HepG2 (cell line): ENCODE data around the gene CACNA1G. TPM values are rescaled to one million over a fixed set of nuclear protein-coding genes. Genes with fewer than 3 reads are reported as not detected.

Source experiments
- CBX1 ChIP-seq: IDR thresholded peaks from one replicate; pipeline ENCODE4 v1.6.1; 2016; ENCODE audit warnings: antibody characterized with exemption, low read depth
- GLMP ChIP-seq: sonication (generic); formaldehyde crosslinking; IDR thresholded peaks from 2 replicates; pipeline ENCODE4 v1.9.0; 2021; ENCODE audit warnings: missing genetic modification reagents, mild to moderate bottlenecking, borderline replicate concordance
- HES4 ChIP-seq: sonication (generic); formaldehyde crosslinking; IDR thresholded peaks from 2 replicates; pipeline ENCODE4 v1.9.0; 2021; ENCODE audit warnings: mild to moderate bottlenecking, missing genetic modification reagents, borderline replicate concordance
- HMGXB4 ChIP-seq, 2 experiments: sonication (generic) in 1 of 2; formaldehyde crosslinking in 1 of 2; IDR thresholded peaks; 2 replicates each; pipeline versions ENCODE4 v1.4.0 to v1.6.1; 2018 to 2020; ENCODE audit warnings: missing genetic modification reagents in 2 of 2, borderline replicate concordance in 1 of 2, low read depth in 1 of 2, mild to moderate bottlenecking in 1 of 2, missing biosample characterization in 1 of 2
- KDM2A ChIP-seq: sonication (generic); formaldehyde crosslinking; IDR thresholded peaks from 2 replicates; pipeline ENCODE4 v1.4.0; 2020; ENCODE audit warnings: low read depth, missing genetic modification reagents, borderline replicate concordance
- MED13 ChIP-seq: sonication (generic); formaldehyde crosslinking; IDR thresholded peaks from 2 replicates; pipeline ENCODE4 v1.5.0; 2020; ENCODE audit warnings: missing genetic modification reagents
- MXD4 ChIP-seq: IDR thresholded peaks from 2 replicates; pipeline ENCODE4 v1.6.1; 2016; ENCODE audit warnings: mild to moderate bottlenecking, missing biosample characterization, missing genetic modification reagents
- SIN3A ChIP-seq: IDR thresholded peaks from 2 replicates; pipeline ENCODE4 v1.6.1; 2011; ENCODE audit warnings: low read depth, mild to moderate bottlenecking, control low read depth, low read length, borderline replicate concordance
- TMF1 ChIP-seq: sonication (generic); formaldehyde crosslinking; IDR thresholded peaks from 2 replicates; pipeline ENCODE4 v1.8.1; 2022; ENCODE audit warnings: low read depth, missing genetic modification reagents
- ZBTB21 ChIP-seq: sonication (generic); formaldehyde crosslinking; IDR thresholded peaks from 2 replicates; pipeline ENCODE4 v1.4.0; 2020; ENCODE audit warnings: missing genetic modification reagents
- ZMYM2 ChIP-seq: sonication (generic); formaldehyde crosslinking; IDR thresholded peaks from 2 replicates; pipeline ENCODE4 v1.8.0; 2022; ENCODE audit warnings: mild to moderate bottlenecking, missing genetic modification reagents
- ZNF12 ChIP-seq: sonication (generic); formaldehyde crosslinking; IDR thresholded peaks from 2 replicates; pipeline ENCODE4 v1.5.0; 2020; ENCODE audit warnings: missing genetic modification reagents
- ZNF367 ChIP-seq: sonication (generic); formaldehyde crosslinking; IDR thresholded peaks from 2 replicates; pipeline ENCODE4 v1.4.0; 2020; ENCODE audit warnings: missing genetic modification reagents, borderline replicate concordance
- ZNF446 ChIP-seq: sonication (generic); formaldehyde crosslinking; IDR thresholded peaks from 2 replicates; pipeline ENCODE4 v1.5.0; 2020; ENCODE audit warnings: mild to moderate bottlenecking, missing genetic modification reagents
- ZNF530 ChIP-seq: sonication (generic); formaldehyde crosslinking; IDR thresholded peaks from 2 replicates; pipeline ENCODE4 v1.5.0; 2020; ENCODE audit warnings: low read depth, mild to moderate bottlenecking, missing genetic modification reagents
- polyA plus RNA-seq, 8 experiments: library from polyadenylated mRNA; depleted of rRNA in 3 of 8; stranded (reverse) in 7 of 8; unstranded in 1 of 8; fragments of >200 nt; fragmentation: Illumina TruSeq in 4 of 8; extraction: Trizol in 4 of 8; gene quantifications; 2 replicates each; pipeline versions ENCODE4 v1.2.1 to v1.2.3, GENCODE V29; 2011 to 2016; ENCODE audit warnings: low read depth in 4 of 8, missing spikeins in 1 of 8, mixed read lengths in 1 of 8; ENCODE audit not compliant: insufficient read depth in 1 of 8
- total RNA-seq, 5 experiments: library from RNA; depleted of rRNA; stranded (reverse); fragments of >200 nt; fragmentation: Illumina TruSeq; extraction: Trizol; gene quantifications; 2 replicates each; pipeline ENCODE4 v1.2.3, GENCODE V29; 2016; ENCODE audit warnings: low read depth in 1 of 5
- TF ChIP-seq, protein P1 (sequence below): sonication (generic); formaldehyde crosslinking; IDR thresholded peaks from 2 replicates; pipeline ENCODE4 v1.4.0; 2020; ENCODE audit warnings: missing genetic modification reagents
- TF ChIP-seq, protein P2 (sequence below): sonication (generic); formaldehyde crosslinking; IDR thresholded peaks from 2 replicates; pipeline ENCODE4 v1.4.0; 2020; ENCODE audit warnings: missing genetic modification reagents, mild to moderate bottlenecking, borderline replicate concordance

The CACNA1G gene
- total and polyA plus RNA-seq, 2 of the 13 experiments (the other 11 are each of a cell fraction or from before 2014, with no cell fraction given): 0.02 TPM; not detected in 1

DNA sequence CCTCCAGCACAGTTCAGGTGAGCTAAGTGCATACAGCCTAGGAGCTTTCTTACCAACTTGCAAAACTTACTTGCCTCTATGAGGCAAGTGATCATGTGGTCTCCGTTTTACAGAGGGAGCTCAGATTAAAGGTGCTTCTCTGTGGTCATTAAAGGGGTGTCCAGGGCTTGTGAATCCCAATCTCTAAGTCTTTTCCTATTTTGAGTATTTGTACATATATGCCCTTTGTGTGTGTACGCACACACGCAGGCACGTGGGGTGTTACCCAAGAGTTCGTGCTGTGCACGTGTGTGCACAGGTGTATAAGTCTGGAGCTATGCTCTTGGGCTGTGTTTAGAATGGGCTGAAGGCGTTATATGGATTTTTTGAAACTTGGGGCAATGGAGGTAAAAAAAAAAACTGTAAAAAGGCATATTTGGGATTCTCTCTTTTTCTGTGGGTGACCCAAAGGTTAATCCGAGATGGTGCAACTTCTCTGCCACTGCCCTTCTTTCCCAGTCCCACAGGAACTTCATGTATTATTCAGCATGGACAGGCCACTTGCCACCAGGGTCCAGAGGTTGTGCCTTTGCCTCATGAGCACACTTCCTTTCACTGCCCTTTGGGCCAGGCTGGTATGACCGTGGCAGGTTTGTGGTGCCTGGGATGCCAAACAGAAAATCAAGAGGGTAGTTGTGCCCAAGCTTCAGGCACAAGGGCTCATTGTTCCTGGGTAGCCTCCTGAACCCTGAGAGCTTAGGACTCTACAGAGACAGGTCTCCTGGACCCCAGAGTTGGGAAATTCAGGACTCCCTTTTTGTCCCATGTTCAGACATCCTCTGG, 75.7 kb downstream of the CACNA1G start (continued):
- TF ChIP-seq, protein P1, sequence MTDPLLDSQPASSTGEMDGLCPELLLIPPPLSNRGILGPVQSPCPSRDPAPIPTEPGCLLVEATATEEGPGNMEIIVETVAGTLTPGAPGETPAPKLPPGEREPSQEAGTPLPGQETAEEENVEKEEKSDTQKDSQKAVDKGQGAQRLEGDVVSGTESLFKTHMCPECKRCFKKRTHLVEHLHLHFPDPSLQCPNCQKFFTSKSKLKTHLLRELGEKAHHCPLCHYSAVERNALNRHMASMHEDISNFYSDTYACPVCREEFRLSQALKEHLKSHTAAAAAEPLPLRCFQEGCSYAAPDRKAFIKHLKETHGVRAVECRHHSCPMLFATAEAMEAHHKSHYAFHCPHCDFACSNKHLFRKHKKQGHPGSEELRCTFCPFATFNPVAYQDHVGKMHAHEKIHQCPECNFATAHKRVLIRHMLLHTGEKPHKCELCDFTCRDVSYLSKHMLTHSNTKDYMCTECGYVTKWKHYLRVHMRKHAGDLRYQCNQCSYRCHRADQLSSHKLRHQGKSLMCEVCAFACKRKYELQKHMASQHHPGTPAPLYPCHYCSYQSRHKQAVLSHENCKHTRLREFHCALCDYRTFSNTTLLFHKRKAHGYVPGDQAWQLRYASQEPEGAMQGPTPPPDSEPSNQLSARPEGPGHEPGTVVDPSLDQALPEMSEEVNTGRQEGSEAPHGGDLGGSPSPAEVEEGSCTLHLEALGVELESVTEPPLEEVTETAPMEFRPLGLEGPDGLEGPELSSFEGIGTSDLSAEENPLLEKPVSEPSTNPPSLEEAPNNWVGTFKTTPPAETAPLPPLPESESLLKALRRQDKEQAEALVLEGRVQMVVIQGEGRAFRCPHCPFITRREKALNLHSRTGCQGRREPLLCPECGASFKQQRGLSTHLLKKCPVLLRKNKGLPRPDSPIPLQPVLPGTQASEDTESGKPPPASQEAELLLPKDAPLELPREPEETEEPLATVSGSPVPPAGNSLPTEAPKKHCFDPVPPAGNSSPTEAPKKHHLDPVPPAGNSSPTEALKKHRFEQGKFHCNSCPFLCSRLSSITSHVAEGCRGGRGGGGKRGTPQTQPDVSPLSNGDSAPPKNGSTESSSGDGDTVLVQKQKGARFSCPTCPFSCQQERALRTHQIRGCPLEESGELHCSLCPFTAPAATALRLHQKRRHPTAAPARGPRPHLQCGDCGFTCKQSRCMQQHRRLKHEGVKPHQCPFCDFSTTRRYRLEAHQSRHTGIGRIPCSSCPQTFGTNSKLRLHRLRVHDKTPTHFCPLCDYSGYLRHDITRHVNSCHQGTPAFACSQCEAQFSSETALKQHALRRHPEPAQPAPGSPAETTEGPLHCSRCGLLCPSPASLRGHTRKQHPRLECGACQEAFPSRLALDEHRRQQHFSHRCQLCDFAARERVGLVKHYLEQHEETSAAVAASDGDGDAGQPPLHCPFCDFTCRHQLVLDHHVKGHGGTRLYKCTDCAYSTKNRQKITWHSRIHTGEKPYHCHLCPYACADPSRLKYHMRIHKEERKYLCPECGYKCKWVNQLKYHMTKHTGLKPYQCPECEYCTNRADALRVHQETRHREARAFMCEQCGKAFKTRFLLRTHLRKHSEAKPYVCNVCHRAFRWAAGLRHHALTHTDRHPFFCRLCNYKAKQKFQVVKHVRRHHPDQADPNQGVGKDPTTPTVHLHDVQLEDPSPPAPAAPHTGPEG (CRISPR knock-in tag): no peak
- no peak for TF ChIP-seq ZNF530
- TF ChIP-seq GLMP: no peak
- TF ChIP-seq CBX1: no peak
- TF ChIP-seq ZNF367 (CRISPR knock-in tag): no peak
- no peak for TF ChIP-seq ZNF446
- no peak for TF ChIP-seq HES4 (CRISPR knock-in tag)
- TF ChIP-seq TMF1 (CRISPR knock-in tag): no peak
- peak; percentile 70; the same call in 1 of the 2 replicates for TF ChIP-seq MED13 (CRISPR knock-in tag)
- TF ChIP-seq KDM2A (CRISPR knock-in tag): peak; percentile 46; the same call in 1 of the 2 replicates
- TF ChIP-seq, protein P2, sequence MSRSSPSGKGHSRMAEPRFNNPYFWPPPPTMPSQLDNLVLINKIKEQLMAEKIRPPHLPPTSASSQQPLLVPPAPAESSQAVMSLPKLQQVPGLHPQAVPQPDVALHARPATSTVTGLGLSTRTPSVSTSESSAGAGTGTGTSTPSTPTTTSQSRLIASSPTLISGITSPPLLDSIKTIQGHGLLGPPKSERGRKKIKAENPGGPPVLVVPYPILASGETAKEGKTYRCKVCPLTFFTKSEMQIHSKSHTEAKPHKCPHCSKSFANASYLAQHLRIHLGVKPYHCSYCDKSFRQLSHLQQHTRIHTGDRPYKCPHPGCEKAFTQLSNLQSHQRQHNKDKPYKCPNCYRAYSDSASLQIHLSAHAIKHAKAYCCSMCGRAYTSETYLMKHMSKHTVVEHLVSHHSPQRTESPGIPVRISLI: peak; percentile 82
- TF ChIP-seq ZBTB21: no peak; the same call in 1 of the 2 replicates
- peak; percentile 48; the same call in 1 of the 2 replicates for TF ChIP-seq ZMYM2 (CRISPR knock-in tag)
- TF ChIP-seq SIN3A: no peak
- peak; percentile 4 to 43; a peak in 3 of 4 replicates for TF ChIP-seq HMGXB4 (CRISPR knock-in tag; IDR thresholded peaks at IDR 0.05; ENCODE audit: borderline replicate concordance in 1 of 2, low read depth in 1 of 2)
- TF ChIP-seq ZNF12 (CRISPR knock-in tag): no peak
- 0 out of 2 replicates have a peak, but pooled peaks have one; percentile 27 for TF ChIP-seq MXD4 (CRISPR knock-in tag)
